Amniotic epithelial cell (primary cell): Measurements from ENCODE around the gene INSYN1.
"Not testable (repeated sequence)": the region's sequence is repeated elsewhere in the genome, so short reads cannot be mapped to it uniquely, and the experiment has no call there.

Experiments used
- DNase-seq: peaks from one replicate; pipeline ENCODE4 v3.0.0-alpha.2; 2010; ENCODE audit warnings: low read depth

The INSYN1 gene

GRCh38 chr15:73712107-73712506 lies 41.0 kb downstream of the INSYN1 start:
- no peak for DNase-seq

DNA sequence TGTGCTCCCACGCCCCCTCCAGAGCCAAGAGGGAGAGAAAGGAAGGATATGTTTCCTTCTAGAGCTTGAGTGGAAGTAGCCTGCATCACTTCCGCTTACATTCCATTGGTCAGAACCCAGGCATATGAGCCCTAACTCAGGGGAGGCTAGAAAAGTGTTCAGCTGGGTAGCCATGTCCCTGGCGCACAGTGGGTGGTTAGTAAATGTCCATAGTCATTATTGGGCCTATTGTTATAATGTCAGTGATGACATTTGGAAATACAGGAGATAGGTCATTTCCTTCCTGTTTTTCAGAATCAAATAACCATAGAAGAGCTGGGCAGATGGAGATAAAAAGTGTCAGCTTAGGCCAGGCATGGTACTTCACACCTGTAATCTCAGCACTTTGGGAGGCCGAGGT lies 41.6 kb downstream of the INSYN1 start:
- no peak for DNase-seq

DNA sequence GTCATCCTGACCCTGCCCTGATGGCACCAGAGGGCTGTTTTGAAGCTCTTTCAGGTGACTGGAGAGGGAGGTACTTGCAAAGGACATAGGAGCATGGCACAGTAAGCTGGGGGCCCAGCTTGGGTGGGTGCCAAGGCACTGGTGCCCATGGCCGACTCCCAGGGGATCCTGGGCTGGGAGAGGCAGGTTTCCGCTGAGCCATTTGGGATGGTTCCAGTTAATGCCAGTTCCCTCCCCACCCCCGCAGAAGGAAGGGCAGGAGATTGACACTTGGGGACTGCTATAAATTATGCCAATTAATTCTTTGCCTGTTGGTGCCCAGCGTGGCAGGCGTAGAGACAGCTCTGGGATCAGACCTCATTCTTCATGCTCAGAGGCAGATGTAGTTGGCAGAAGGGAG lies 42.8 kb downstream of the INSYN1 start:
- DNase-seq, result no peak

GRCh38 chr15:73709686-73710085 lies 43.5 kb downstream of the INSYN1 start:
- no peak for DNase-seq

DNA sequence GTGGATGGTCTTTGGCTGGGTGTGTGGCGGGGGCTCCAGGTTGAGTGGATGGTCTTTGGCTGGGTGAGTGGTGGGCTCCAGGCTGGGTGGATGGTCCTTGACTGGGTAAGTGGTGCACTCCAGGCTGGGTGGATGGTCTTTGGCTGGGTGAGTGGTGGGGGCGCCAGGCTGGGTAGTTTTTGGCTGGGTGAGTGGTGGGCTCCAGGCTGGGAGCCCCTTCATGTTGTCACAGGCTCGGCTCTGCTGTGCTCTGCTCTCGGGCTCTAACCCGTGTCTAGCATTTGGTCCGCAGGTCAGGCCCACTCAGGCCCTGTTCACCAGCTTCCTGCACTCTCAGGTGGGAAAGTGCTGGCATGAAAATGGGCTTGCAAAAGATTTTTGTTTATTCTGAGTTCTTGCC lies 43.9 kb downstream of the INSYN1 start:
- no peak for DNase-seq

DNA sequence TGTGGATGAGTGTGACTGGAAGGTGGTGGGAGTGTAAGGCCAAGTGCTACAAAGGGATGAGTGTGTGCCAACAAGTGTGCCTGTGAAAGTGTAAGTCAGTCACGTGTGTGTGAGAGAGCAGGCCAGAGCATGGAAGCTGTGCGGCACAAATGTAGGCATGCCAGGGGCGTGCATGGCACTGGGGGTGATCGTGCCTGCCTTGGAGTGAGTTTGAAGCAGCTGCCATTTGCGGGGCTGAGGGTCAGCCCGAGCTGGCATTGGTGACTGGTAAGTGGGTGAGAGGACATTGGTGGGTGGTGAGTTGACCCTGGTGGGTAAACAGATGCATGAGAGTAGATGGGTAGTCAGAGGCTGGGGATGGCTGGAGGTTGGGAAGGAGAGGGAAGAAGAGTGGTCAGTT lies 44.5 kb downstream of the INSYN1 start:
- DNase-seq, result no peak

GRCh38 chr15:73704869-73705645 lies 48.1 kb downstream of the INSYN1 start:
- DNase-seq, result peak; percentile 34

DNA sequence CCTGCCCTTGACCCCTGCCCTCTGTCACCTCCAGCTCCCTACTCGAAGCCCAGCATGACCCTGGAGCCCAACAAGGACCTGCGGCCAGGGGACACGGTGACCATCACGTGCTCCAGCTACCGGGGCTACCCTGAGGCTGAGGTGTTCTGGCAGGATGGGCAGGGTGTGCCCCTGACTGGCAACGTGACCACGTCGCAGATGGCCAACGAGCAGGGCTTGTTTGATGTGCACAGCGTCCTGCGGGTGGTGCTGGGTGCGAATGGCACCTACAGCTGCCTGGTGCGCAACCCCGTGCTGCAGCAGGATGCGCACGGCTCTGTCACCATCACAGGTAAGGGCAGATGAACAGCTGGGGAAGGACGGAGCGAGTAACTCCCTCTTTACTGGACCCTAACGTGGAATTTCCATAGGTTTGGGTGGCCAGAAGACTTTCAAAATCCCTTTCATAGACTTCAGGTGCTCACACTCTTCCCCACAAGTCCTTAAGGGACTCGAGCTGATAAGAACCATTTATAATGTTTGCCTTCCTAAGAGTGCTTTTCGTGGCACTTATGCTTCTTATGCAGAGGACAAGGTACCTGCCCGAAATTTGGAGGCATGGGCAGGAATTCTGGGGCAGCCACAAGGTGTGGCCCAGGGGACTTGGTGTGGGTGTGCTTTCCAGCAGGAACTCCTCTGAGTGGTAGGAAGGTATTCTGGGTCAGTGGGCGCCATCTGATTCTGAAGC lies 48.8 kb downstream of the INSYN1 start:
- not testable (repeated sequence) for DNase-seq

DNA sequence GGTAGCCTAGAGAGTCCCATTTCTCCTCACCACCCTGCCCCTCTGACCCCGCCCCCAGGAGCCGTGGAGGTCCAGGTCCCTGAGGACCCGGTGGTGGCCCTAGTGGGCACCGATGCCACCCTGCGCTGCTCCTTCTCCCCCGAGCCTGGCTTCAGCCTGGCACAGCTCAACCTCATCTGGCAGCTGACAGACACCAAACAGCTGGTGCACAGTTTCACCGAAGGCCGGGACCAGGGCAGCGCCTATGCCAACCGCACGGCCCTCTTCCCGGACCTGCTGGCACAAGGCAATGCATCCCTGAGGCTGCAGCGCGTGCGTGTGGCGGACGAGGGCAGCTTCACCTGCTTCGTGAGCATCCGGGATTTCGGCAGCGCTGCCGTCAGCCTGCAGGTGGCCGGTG lies 49.5 kb downstream of the INSYN1 start:
- not testable (repeated sequence) for DNase-seq

GRCh38 chr15:73702311-73703239 lies 50.6 kb downstream of the INSYN1 start:
- not testable (repeated sequence) for DNase-seq

- peak; percentile 60 for DNase-seq
Measured at GRCh38 chr15:73700041-73700842, 52.9 kb downstream of the INSYN1 start.

- DNase-seq, result no peak
Measured at GRCh38 chr15:73699249-73700040, 53.7 kb downstream of the INSYN1 start.

DNA sequence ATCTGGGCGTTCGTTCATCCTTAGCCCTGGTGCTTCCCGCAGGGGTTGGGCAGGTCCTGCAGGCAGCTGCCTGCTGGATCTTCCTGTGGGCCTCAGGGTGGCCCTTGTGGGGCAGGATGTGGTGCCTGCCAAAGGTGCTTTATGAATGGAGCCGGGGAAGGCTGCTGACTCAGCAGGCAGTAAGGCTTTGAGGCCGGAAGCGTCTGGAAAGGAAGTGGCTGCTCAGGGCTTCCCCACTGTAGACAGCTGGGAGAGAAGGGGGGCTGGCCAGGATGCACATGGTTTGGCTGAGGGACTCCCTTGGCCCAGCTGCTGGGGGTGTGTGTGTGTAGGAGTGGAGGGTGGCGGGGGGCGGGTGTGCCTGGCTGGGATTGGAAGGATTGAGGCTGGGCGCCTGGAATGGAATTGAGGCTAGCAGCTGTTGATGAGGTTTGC lies 56.1 kb downstream of the INSYN1 start:
- DNase-seq, result peak; percentile 92

DNA sequence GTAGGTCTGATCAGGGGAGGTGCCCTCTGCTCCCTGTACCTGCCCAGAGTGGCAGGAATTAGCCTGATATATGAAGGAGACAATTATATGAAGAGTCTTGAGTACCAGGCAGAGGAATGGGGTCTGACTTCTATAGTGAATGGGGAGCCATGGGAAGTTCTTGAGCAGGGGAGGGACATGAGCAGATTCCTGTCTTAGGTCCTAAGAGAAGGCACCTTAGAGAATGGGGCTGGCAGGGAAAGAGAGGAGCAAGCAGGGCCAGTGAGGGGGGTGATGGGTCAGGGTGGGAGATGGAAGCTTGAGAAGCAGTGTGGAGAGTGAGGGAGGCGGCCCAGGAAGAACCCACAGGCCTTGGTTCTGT lies 56.5 kb downstream of the INSYN1 start:
- DNase-seq, result no peak

- DNase-seq, result no peak
Measured at GRCh38 chr15:73695773-73696640, 57.1 kb downstream of the INSYN1 start.

GRCh38 chr15:73694419-73694818 lies 58.7 kb downstream of the INSYN1 start:
- DNase-seq, result peak; percentile 7

- DNase-seq, result peak; percentile 88
Measured at GRCh38 chr15:73691396-73691795, 61.8 kb downstream of the INSYN1 start.

DNA sequence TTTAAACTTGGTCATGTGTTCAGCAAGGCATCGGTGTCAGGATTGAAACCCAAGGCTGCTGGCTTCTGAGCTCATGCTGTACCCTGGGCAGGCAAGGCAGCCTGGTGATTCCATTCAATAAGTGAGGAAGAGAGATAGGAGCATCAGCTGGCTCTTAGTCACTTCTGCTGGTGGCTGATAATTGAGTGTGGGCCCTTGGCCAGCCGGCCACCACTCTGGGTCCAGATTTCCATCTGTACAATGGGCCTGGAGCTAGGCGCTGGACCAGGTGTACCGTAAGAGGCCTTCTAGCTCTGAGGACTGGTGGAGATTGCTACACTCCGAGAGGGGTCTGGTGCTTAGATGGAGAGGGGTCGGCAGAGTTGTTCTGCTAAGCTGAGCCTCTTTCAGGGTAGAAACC lies 64.7 kb downstream of the INSYN1 start:
- DNase-seq, result peak; percentile 39

DNA sequence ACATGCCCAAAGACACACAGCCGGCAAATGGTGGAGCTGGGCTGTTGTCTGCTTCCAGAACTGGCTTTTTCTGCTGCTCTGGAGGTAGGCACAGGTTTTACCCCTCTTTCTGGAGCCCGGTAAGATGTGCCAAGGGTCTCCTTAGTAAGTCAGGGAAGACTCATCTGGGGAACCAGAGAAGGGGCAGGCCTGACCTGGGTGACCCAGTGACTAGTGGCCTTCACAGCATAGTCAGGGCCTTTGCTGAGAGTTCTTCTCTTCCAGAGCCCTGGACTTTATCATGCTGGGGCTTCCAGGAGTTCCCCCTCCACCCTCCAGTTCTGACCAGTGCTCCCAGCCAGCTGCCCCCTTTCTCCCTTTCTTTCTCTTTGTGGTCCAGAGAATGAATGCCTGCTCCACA lies 65.8 kb downstream of the INSYN1 start:
- no peak for DNase-seq

- DNase-seq, result peak; percentile 93
Measured at GRCh38 chr15:73686781-73687256, 66.3 kb downstream of the INSYN1 start.
